NCI-H82 (cell line): ENCODE measurements around the gene PLEKHD1.
"Not testable (repeated sequence)": the region's sequence is repeated elsewhere in the genome, so short reads cannot be mapped to it uniquely, and the experiment has no call there.

Experiments used
- DNase-seq: peaks from one replicate; lab custom pipeline; 2025; lab: John Stamatoyannopoulos, UW

Gene PLEKHD1

DNA sequence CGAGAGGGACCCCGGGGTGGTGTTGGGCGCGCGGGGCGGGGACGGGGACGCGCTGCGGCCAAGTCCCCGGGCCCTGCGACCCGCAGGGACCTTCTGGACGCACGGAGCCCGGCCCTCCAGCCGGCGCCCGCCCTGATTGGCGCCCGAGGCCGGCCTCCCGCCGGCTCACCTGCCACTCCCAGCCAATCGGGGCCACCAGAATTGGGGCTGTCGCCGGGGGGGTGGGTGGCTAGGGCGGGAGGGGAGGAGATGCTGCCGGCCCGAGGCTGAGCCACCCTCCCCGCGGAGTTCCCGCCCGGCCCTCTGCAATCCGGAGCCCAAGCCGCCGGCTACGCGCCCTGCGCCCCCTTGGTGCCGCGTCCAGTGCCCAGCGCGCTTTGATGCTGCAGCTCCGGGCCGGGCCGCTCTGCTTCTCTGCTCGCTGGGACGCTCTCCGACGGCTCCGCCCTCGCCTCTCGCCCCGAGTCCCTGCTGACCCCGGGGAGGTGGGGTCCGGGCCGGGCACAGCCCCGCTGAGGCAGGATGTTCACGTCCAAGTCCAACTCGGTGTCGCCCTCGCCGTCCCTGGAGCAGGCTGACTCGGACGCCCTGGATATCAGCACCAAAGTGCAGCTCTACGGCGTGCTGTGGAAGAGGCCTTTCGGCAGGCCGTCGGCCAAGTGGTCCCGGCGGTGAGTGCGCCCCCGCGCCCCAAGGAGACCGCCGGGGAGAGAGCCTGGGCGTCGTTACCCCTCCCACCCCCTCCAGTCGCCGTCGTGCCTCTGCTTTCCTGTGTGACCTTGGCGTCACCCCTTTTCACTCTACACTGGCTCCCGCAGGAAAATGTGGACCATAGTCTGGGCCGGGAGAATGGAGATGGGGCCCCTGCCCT, at the start of gene PLEKHD1:
Gene PLEKHD1 (plus strand): TSS at position 285 of the 871 bp plus-strand sequence. CDS start 238 bp downstream, at position 523.
- DNase-seq, result peak; percentile 39

DNA sequence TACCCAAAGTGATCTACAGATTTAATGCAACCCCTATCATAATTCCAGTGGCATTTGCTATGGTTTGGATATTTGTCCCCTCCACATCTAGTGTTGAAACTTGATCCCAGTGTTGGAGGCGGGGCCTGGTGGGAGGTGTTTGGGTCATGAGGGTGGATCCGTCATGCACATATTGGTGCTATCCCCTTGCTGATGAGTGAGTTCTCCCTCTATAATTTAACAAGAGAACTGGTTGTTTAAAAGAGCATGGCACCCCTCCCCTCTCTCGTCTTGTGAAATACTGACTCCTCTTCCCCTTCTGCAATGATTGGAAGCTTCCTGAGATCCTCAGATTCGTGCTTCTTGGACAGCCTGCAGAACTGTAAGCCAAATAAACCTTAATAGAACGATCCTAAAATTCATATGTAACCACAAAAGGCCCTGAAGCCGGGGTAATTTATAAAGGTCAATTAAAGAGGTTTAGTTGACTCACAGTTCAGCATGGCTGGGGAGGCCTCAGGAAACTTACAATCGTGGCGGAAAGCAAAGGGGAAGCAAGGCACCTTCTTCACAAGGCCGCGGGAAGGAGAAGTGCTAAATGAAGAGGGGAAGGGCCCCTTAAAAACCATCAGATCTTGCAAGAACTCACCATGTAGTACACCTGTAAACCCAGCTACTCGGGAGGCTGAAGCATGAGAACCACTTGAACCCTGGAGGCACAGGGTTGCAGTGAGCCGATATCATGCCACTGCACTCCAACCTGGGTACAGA, 44.8 kb upstream of the PLEKHD1 start:
- DNase-seq, result no peak

DNA sequence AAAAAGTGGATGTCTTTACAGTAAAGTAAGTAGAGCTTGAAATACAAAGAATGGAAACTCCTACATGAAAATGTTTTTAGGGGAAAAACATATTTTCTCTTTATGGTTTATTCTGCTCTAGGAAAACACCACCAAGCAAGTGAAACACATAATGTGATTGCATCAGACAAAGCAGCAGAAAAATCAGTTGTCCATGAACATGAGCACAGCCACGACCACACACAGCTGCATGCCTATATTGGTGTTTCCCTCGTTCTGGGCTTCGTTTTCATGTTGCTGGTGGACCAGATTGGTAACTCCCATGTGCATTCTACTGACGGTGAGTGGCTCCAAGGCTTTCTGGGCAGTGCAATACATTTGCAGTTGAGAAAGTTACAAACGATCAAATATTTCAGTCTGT, 42.6 kb upstream of the PLEKHD1 start:
- no peak for DNase-seq

DNA sequence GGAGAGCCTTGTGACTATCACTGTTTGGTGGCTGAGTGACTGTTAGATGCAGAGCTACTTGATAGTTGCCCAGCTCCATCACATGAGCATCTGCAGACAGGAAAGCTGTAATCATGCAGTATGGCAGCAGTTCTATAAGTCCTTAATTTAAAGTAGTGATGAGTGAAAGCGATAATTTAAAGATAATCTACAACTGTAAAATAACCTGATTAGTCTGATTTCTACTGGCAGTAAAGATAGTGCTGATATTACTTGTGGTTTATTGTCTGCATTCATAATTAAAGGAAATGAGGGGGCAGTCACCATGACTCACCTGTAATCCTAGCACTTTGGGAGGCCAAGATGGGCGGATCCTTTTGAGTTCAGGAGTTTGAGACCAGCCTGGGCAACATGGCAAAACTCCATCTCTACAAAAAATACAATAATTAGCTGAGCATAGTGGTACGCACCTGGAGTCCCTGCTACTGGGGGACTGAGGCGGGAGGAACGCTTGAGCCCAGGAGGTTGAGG, 41.2 kb upstream of the PLEKHD1 start:
- no peak for DNase-seq

DNA sequence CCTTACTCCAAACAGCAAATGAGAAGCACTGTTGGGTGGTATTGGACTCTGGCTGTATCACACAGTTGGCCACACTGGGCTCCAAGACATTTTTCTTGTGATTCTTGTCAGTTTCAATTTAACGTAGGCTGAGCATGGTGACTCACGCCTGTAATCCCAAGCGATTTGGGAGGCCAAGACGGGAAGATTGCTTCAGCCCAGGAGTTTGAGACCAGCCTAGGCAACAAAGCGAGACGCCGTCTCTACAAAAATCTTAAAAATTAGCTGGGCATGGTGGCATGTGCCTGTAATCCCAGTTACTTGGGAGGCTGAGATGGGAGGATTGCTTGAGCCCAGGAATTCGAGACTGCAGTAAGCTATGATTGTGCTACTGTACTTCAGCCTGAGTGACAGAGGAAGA, 35.3 kb upstream of the PLEKHD1 start:
- DNase-seq, result no peak

DNA sequence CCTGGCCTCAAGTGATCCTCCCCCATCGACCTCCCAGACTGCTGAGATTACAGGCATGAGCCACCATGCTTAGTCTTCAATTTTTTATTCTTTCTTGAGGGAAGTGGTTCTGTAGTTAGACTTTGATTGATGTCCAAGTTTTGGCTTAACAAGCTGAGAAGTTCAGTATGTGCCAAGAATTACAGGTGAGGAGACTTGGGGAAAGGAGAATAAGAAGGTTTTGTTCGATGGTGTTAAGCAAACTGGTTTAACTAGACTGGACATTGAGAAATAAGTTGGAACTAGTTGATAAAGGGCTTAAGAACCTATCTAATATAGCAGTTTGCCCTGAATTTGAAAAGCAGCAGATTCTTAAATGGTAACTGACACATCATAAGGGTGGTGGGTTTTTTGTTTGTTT, 32.6 kb upstream of the PLEKHD1 start:
- DNase-seq, result no peak

DNA sequence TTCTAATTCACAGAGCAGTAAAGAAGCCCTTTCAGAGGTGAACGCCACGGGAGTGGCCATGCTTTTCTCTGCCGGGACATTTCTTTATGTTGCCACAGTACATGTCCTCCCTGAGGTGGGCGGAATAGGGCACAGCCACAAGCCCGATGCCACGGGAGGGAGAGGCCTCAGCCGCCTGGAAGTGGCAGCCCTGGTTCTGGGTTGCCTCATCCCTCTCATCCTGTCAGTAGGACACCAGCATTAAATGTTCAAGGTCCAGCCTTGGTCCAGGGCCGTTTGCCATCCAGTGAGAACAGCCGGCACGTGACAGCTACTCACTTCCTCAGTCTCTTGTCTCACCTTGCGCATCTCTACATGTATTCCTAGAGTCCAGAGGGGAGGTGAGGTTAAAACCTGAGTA, 26.2 kb upstream of the PLEKHD1 start:
- no peak for DNase-seq

DNA sequence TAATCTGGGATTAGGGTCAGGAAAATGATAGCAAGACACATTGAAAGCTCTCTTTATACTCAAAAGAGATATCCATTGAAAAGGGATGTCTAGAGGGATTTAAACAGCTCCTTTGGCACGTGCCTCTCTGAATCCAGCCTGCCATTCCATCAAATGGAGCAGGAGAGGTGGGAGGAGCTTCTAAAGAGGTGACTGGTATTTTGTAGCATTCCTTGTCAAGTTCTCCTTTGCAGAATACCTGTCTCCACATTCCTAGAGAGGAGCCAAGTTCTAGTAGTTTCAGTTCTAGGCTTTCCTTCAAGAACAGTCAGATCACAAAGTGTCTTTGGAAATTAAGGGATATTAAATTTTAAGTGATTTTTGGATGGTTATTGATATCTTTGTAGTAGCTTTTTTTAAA, 25.4 kb upstream of the PLEKHD1 start:
- DNase-seq, result no peak

DNA sequence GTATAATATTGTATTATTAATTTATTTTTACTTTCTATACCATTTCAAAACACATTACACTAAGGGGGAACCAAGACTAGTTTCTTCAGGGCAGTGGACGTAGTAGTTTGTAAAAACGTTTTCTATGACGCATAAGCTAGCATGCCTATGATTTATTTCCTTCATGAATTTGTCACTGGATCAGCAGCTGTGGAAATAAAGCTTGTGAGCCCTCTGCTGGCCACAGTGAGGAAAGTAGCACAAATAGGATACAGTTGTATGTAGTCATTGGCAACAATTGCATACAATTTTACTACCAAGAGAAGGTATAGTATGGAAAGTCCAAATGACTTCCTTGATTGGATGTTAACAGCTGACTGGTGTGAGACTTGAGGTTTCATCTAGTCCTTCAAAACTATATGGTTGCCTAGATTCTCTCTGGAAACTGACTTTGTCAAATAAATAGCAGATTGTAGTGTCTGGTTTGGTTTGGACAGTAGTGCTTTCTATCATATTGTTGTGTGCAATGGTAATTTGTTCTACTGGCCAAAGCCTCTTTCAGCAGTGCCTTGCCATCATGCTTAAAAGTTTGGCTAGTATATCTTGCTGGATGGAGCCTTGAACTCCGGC, 24.3 kb upstream of the PLEKHD1 start:
- peak; percentile 66 for DNase-seq

DNA sequence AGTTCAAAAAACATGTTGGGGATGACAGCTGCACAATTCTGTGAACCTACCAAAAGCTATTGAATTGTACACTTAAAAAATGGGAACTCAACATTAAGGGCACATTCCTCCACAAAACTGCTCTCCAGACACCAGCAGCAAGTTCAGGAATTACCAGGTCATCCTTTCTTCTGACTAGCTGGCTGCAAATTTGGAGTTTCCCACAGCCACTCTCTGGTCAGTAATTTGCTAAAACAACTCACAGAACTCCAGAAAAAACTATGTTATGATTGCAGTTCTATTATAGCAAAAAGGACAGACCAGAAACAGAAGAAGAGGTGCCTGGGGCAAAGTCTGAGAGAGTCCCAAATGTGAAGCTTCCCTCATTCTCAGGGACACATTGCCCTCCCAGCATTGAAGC, 20.1 kb upstream of the PLEKHD1 start:
- no peak for DNase-seq

DNA sequence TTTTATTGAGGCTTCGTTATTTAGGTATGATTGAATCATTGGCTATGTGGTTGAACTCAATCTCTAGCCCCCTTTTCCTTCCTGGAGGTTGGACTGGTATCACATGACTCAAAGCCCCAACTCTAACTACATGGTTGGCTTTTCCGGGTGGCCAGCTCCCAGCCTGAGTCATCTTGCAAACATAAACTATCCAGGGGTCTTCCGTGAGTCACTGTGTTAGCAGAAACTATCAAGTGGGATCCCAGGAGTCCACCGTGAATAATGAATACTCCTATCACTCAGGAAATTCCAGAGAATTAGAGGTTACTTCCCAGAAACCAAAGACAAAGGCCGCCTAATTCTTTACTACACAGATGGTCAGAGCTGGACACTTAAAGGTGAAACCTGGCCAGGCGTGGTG, 19.7 kb upstream of the PLEKHD1 start:
- DNase-seq, result no peak

DNA sequence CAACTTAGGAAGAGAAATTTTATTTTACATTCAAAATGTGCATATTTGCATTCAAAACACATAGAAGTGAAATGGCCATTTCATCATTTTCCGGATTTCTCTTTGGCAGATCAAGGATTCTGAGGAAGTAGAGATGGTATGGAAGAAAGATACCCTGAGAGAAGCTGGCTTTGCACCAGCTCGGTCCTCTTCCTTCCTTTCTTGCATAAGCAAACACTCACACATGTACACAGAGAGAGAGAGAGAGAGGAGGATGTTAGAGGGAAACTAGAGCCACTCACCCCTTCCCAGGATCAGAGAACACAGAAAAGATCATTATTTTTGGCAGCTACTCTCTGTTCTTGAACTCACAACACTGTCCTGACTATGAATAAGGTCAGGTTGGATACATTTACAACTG, 15.6 kb upstream of the PLEKHD1 start:
- DNase-seq, result no peak

DNA sequence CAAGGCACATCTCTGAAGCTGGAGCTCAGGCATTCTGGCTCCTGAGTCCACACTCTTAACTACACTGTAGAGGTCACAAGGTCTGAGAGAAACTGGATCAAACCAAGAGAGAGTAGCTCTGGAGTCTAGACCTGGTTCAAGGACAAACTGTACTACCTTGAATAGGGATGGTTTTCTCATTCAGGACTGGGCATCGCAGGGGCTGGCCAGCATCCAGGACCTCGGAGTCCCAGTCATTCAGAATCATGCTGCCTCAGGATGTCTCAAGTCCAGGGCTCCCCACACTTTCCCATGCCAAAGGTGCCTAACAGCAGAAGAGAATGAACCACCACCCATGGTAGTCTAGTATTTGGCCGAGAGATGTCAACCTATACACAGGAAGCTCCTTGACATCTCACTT, 13.1 kb upstream of the PLEKHD1 start:
- no peak for DNase-seq

DNA sequence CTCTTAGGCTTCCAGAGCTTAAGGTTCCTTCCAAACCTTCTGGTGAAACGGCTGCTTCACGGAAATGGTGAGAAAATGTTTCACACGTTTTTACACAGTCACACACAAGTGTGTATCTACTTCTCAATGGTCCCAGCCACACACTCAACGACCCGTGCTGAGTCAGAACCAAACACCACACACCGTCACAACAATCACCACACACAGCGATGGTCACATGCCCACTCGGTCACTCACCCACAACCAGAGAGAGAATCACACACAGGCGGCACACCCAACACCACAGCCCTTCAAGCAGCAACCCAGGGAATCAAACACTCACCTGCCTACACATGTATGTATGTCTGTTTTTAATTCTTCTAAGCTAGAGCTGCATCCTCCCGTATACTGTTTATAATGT, 12.6 kb upstream of the PLEKHD1 start:
- DNase-seq, result no peak

DNA sequence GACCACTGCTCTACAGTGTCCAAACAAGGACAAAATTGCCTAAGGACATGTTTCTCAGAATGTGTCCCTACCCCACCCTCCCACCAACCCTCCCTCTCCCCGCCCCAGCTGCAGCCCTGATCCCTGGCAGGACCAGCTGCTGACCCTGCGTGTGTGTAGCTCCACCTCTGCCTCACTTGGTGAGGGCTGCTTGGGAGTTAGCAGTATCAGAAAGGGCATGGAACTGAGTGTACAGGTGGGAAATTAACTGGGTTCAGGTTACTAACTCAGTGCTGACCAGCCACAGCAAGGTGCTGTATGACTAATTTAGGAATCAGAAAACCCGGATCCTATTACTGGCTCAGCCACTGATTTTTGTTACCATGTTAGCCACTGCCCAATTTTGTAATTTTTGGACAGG, 11.3 kb upstream of the PLEKHD1 start:
- DNase-seq, result peak; percentile 6

DNA sequence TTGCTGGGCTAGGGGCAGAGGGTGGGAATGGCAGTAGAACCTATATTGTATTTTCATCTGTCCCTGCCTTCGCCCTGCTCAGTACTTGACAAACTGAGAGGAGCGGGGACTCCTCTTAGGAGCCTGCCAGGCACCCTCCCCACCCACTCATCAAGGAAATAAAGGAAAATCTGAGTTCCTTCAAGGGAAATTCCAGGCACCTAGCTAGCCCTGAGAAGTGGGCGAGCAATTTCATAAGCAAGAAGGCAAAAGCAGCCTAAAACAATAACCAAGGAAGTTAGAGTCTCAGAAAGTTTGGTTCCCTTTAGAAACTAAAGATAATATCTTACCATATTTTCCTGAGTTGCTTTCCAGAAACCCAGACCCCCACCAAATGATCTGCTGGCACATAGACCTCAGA, 10.6 kb upstream of the PLEKHD1 start:
- no peak for DNase-seq

DNA sequence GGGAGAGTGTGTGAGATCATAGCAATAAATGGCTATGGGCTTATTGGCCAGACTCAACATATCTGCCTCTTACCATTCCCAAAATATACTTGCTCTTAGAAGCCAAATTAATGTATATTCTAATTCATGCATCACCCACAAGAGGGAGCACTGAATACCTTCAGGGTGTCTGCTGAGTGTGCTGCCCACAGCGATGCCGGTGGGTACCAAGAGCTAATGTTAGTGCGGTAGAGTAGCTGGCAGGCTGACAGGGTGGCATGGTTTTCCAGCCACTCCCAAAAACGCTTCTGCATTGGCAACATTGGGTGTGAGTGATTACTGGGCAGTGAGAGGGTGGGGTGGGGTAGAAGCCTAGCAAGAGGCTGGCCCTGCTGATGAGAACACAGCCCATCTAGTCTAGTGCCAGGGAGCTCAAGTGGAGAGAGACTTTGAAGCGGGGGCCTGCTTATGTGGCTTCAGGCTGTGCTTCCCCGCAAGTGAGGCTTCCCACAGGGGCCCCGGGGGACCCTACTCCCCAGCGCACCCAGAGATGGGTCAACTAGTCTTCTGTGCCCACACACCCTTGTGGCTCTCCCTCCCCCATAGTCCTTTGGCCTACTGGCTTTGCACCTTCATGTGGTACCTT, 9.2 kb upstream of the PLEKHD1 start:
- peak; percentile 54 for DNase-seq

DNA sequence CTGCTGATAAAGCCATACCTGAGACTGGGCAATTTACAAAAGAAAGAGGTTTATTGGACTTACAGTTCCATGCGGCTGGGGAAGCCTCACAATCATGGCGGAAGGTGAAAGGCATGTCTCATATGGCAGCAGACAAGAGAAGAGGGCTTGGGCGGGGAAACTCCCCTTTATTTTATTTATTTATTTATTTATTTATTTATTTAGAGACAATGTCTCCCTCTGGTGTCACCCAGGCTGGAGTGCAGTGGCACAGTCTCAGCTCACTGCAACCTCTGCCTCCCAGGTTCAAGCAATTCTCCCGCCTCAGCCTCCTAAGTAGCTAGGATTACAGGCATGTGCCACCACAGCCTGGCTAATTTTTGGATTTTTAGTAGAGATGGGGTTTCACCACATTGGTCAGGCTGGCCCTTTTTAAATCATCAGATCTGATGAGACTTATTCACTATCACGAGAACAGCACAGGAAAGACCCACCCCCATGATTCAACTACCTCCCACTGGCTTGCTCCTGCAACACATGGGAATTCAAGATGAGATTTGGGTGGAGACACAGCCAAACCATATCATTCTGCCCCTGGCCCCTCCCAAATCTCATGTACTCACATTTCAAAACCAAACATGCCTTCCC, 7.6 kb upstream of the PLEKHD1 start:
- DNase-seq, result peak; percentile 14

DNA sequence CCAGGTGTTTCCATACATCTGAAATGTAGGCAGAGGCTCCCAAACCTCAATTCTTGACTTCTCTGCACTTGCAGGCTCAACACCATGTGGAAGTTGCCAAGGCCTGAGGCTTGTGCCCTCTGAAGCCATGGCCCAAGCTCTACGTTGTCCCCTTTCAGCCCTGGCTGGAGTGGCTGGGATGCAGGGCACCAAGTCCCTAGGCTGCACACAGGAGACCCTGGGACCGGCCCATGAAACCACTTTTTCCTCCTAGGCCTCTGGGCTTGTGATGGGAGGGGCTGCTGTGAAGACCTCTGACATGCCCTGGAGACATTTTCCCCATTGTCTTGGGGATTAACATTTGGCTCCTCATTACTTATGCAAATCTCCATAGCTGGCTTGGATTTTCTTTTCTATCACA, 6.5 kb upstream of the PLEKHD1 start:
- DNase-seq, result not testable (repeated sequence)

DNA sequence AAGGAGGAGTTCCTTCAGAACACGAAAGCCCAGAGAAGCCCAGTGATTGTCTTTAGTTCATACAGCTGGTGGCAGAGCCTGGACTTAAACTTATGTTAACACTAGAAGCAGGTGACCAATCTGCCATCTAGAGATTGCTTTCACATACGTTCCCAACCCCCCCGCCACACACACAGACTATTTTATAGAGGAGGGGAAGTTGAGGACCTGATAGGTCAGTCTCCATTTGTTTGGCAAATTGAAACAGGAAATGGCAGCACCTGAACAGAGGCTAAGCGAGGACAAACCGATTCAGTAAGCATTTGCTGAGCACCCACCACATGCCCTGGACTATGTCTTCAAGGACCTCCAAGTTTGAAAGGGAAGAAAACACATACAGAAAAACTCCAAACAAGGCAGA, 4.8 kb upstream of the PLEKHD1 start:
- DNase-seq, result no peak

DNA sequence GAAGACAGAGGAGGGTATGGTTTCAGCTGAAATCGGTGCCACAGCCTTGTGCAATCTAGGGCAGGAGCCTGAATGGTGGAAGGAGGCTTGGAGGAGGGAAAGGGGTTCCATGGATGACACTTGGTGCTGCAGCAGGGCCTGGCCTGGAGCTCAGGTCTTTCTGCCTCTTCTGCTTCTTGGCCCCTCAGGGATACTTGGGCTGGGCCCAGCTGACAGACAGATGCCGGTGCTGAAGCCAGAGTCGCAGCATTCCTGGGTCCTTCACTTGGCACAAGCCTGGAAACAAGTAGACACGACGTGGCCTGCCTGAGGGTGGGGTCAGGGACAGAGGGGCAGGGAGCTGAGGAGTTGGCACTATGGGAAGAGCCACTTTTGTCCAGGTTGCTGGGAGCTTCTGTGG, 4.4 kb upstream of the PLEKHD1 start:
- DNase-seq, result no peak
